ENCODE measurements around the gene MFN1.

The MFN1 gene

GRCh38 chr3:179391906-179392305 is 44.4 kb downstream of the MFN1 start:
- peaks cover 5% of the 10 kb centered on the region; the same call in 1 of the 2 replicates for H3K36me3 ChIP-seq (ENCODE audit: insufficient read depth, low read length)
- H3K9me3 ChIP-seq (ENCODE audit: control insufficient read depth, insufficient read depth, low read length), result no peaks in the 10 kb centered on the region
- no peaks in the 10 kb centered on the region for H3K4me1 ChIP-seq (ENCODE audit: insufficient read depth, low read length)
- H3K9ac ChIP-seq (ENCODE audit: low read depth, low read length), result no peak overlapping the region

GRCh38 chr3:179398574-179399231 is 51.2 kb downstream of the MFN1 start:
- peaks cover 19% of the 10 kb centered on the region for H3K4me1 ChIP-seq (ENCODE audit: insufficient read depth, low read length)
- no peak overlapping the region for H3K9ac ChIP-seq (ENCODE audit: low read depth, low read length)
- H3K9me3 ChIP-seq (ENCODE audit: control insufficient read depth, insufficient read depth, low read length), result no peaks in the 10 kb centered on the region
- H3K36me3 ChIP-seq (ENCODE audit: insufficient read depth, low read length), result peaks cover 4% of the 10 kb centered on the region; the same call in 1 of the 2 replicates

DNA sequence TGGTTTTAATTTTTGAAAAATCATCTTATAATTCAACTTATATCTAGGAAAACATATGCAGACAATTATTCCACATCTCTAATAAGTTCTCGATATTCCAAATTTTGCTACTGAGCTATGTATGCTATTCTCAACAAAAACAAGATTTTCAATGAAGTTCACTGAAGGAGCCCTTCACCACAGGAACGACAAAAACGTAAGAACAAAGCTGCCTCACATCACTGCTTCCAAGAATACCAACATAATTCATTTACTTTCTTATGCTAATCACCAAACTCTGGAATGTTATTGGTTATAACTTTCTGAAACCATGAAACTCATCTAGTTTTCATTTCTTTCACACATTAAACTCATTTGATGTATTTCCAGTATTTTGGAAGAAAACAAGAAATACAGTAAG is 54.1 kb downstream of the MFN1 start:
- H3K4me1 ChIP-seq (ENCODE audit: insufficient read depth, low read length), result peaks cover 28% of the 10 kb centered on the region
- no peaks in the 10 kb centered on the region for H3K9me3 ChIP-seq (ENCODE audit: control insufficient read depth, insufficient read depth, low read length)
- H3K36me3 ChIP-seq (ENCODE audit: insufficient read depth, low read length), result no peaks in the 10 kb centered on the region; the same call in 1 of the 2 replicates
- H3K9ac ChIP-seq (ENCODE audit: low read depth, low read length), result no peak overlapping the region

- Histone ChIP-seq H3K36me3 (ENCODE audit: insufficient read depth, low read length) (no peaks in the 10 kb centered on the region; the same call in 1 of the 2 replicates), H3K4me1 (ENCODE audit: insufficient read depth, low read length) (peaks cover 28% of the 10 kb centered on the region), H3K9ac (ENCODE audit: low read depth, low read length) (no peak overlapping the region), H3K9me3 (ENCODE audit: control insufficient read depth, insufficient read depth, low read length) (no peaks in the 10 kb centered on the region)
Measured at GRCh38 chr3:179402963-179403362, 55.5 kb downstream of the MFN1 start.

DNA sequence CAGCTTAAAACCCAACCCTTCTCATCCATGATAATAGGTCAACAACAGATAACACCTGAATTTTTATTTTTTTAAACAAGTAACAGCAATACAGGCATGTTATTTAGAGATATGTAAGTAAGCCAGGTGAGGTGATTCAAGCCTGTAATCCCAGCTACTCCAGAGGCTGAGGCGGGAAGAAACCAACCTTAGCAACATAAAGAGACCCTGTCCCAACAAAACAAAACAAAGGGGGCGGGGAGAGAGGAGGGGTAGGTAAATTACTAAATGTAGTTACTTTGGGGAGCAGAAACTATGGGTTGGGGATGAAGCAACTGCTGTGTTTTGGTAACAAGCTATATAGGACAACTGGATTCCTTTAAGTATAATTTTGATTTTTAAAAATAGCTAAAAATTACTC is 56.8 kb downstream of the MFN1 start:
- H3K4me1 ChIP-seq (ENCODE audit: insufficient read depth, low read length), result peaks cover 28% of the 10 kb centered on the region
- no peaks in the 10 kb centered on the region for H3K9me3 ChIP-seq (ENCODE audit: control insufficient read depth, insufficient read depth, low read length)
- H3K9ac ChIP-seq (ENCODE audit: low read depth, low read length), result no peak overlapping the region
- no peaks in the 10 kb centered on the region; the same call in 1 of the 2 replicates for H3K36me3 ChIP-seq (ENCODE audit: insufficient read depth, low read length)

- Histone ChIP-seq H3K9me3 (ENCODE audit: control insufficient read depth, insufficient read depth, low read length) (no peaks in the 10 kb centered on the region), H3K9ac (ENCODE audit: low read depth, low read length) (no peak overlapping the region), H3K36me3 (ENCODE audit: insufficient read depth, low read length) (no peaks in the 10 kb centered on the region), H3K4me1 (ENCODE audit: insufficient read depth, low read length) (no peaks in the 10 kb centered on the region)
Measured at GRCh38 chr3:179410331-179410730, 62.8 kb downstream of the MFN1 start.

- no peaks in the 10 kb centered on the region for H3K9me3 ChIP-seq (ENCODE audit: control insufficient read depth, insufficient read depth, low read length)
- no peaks in the 10 kb centered on the region for H3K4me1 ChIP-seq (ENCODE audit: insufficient read depth, low read length)
- H3K9ac ChIP-seq (ENCODE audit: low read depth, low read length), result no peak overlapping the region
- H3K36me3 ChIP-seq (ENCODE audit: insufficient read depth, low read length), result no peaks in the 10 kb centered on the region
Measured at GRCh38 chr3:179410999-179411398, 63.5 kb downstream of the MFN1 start.

- no peak overlapping the region for H3K9ac ChIP-seq (ENCODE audit: low read depth, low read length)
- H3K4me1 ChIP-seq (ENCODE audit: insufficient read depth, low read length), result no peaks in the 10 kb centered on the region
- no peaks in the 10 kb centered on the region for H3K36me3 ChIP-seq (ENCODE audit: insufficient read depth, low read length)
- H3K9me3 ChIP-seq (ENCODE audit: control insufficient read depth, insufficient read depth, low read length), result no peaks in the 10 kb centered on the region
Measured at GRCh38 chr3:179414804-179415203, 67.3 kb downstream of the MFN1 start.

DNA sequence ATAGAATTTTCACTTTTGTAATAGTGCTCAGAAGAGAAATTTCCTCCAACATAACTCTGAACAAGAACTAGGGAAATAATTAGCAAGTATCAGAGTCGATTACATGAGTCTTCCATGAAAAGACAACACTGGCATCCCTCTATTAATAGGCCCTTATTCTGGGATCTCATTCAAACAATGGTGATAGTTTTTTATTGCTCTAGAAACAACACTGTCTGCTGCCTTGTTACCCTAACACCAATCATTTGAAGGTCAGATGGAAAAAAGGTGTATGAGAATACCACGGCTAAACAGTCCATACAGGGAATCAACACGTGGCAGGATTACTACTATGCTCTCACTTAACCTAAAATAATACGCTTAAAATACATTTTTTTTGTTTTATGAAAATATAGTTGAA is 67.9 kb downstream of the MFN1 start:
- Histone ChIP-seq H3K9me3 (ENCODE audit: control insufficient read depth, insufficient read depth, low read length) (no peaks in the 10 kb centered on the region), H3K4me1 (ENCODE audit: insufficient read depth, low read length) (no peaks in the 10 kb centered on the region), H3K36me3 (ENCODE audit: insufficient read depth, low read length) (no peaks in the 10 kb centered on the region), H3K9ac (ENCODE audit: low read depth, low read length) (no peak overlapping the region)

- Histone ChIP-seq H3K9me3 (ENCODE audit: control insufficient read depth, insufficient read depth, low read length) (no peaks in the 10 kb centered on the region), H3K36me3 (ENCODE audit: insufficient read depth, low read length) (no peaks in the 10 kb centered on the region), H3K9ac (ENCODE audit: low read depth, low read length) (no peak overlapping the region), H3K4me1 (ENCODE audit: insufficient read depth, low read length) (no peaks in the 10 kb centered on the region)
Measured at GRCh38 chr3:179416681-179417080, 69.2 kb downstream of the MFN1 start.

- no peaks in the 10 kb centered on the region for H3K9me3 ChIP-seq (ENCODE audit: control insufficient read depth, insufficient read depth, low read length)
- H3K4me1 ChIP-seq (ENCODE audit: insufficient read depth, low read length), result no peaks in the 10 kb centered on the region
- H3K36me3 ChIP-seq (ENCODE audit: insufficient read depth, low read length), result peaks cover 3% of the 10 kb centered on the region; the same call in 1 of the 2 replicates
- H3K9ac ChIP-seq (ENCODE audit: low read depth, low read length), result no peak overlapping the region
Measured at GRCh38 chr3:179418610-179419009, 71.1 kb downstream of the MFN1 start.

DNA sequence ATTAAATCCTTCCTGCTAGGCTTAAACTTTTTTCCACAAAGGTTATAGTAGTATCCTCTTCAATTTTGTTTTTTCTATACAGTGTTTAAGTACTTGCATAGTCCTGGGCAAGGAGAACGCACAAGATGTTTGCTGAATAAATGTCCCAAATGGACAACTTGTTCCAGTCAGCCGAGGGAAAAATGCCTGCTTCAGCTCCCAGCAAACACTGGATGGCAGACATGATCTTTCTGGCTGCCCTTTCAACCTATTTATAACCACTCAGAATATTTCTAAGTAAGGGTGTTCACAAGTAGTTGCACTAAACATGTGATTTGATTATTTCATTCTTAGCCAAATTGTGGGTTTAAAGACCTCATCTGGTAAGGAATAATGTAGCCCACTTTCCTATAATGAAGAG is 74.0 kb downstream of the MFN1 start:
- peaks cover 5% of the 10 kb centered on the region; the same call in 1 of the 2 replicates for H3K36me3 ChIP-seq (ENCODE audit: insufficient read depth, low read length)
- no peaks in the 10 kb centered on the region for H3K4me1 ChIP-seq (ENCODE audit: insufficient read depth, low read length)
- H3K9me3 ChIP-seq (ENCODE audit: control insufficient read depth, insufficient read depth, low read length), result no peaks in the 10 kb centered on the region
- H3K9ac ChIP-seq (ENCODE audit: low read depth, low read length), result no peak overlapping the region

- H3K4me1 ChIP-seq (ENCODE audit: insufficient read depth, low read length), result no peaks in the 10 kb centered on the region
- H3K36me3 ChIP-seq (ENCODE audit: insufficient read depth, low read length), result peaks cover 5% of the 10 kb centered on the region; the same call in 1 of the 2 replicates
- no peak overlapping the region for H3K9ac ChIP-seq (ENCODE audit: low read depth, low read length)
- no peaks in the 10 kb centered on the region for H3K9me3 ChIP-seq (ENCODE audit: control insufficient read depth, insufficient read depth, low read length)
Measured at GRCh38 chr3:179425075-179425474, 77.6 kb downstream of the MFN1 start.

GRCh38 chr3:179428876-179429548 is 81.5 kb downstream of the MFN1 start:
- Histone ChIP-seq H3K9ac (ENCODE audit: low read depth, low read length) (no peak overlapping the region), H3K36me3 (ENCODE audit: insufficient read depth, low read length) (peaks cover 3% of the 10 kb centered on the region; the same call in 1 of the 2 replicates), H3K4me1 (ENCODE audit: insufficient read depth, low read length) (0 out of 2 replicates have a peak, but pooled peaks cover 3% of the 10 kb centered on the region), H3K9me3 (ENCODE audit: control insufficient read depth, insufficient read depth, low read length) (no peaks in the 10 kb centered on the region)

DNA sequence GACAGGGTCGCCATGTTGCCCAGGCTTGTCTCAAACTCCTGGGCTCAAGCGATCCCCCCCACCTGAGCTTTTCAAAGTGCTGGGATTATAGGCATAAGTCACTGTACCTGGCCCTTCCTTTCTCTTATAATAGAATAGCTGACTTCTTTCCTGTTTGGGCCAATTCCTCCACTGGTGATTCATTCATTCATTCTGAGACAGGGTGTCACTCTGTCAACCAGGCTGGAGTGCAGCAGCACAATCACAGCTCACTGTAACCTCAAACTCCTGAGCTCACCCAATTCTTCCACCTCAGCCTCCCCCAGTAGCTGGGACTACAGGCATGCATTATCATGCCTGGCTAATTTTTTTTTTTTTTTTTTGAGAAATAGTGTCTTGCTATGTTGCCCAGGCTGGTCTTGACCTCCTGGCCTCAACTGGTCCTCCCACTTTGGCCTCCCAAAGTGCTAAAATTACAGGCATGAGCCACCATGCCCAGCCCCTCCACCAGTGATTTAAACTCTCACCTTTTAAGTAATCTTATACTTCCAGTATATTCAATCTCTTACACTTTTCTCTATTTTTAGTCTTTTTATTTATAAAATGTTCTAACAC is 82.9 kb downstream of the MFN1 start:
- H3K36me3 ChIP-seq (ENCODE audit: insufficient read depth, low read length), result no peaks in the 10 kb centered on the region
- H3K4me1 ChIP-seq (ENCODE audit: insufficient read depth, low read length), result 0 out of 2 replicates have a peak, but pooled peaks cover 3% of the 10 kb centered on the region
- no peaks in the 10 kb centered on the region for H3K9me3 ChIP-seq (ENCODE audit: control insufficient read depth, insufficient read depth, low read length)
- H3K9ac ChIP-seq (ENCODE audit: low read depth, low read length), result no peak overlapping the region
